Large intestine (tissue), 3 donors: Measurements from ENCODE around the gene NACC1. TPM values are rescaled to one million over a fixed set of nuclear protein-coding genes. Genes with fewer than 3 reads are reported as not detected.

Source experiments
- DNase-seq, 2 donors: peaks; one replicate each; pipeline versions ENCODE4 v3.0.0 to v3.0.0-alpha.2; 2013
- H3K27ac ChIP-seq: one replicate; pipeline ENCODE4 v1.5.1; 2013; ENCODE audit warnings: low read length
- H3K27me3 ChIP-seq: 2 replicates; pipeline ENCODE4 v1.6.1; 2013; ENCODE audit warnings: low read length; ENCODE audit not compliant: control insufficient read depth, insufficient read depth
- H3K36me3 ChIP-seq: 2 replicates; pipeline ENCODE4 v1.6.1; 2013; ENCODE audit warnings: low read length; ENCODE audit not compliant: control insufficient read depth, insufficient read depth
- H3K4me1 ChIP-seq: one replicate; pipeline ENCODE4 v1.6.1; 2013; ENCODE audit warnings: low read length; ENCODE audit not compliant: control insufficient read depth, insufficient read depth
- H3K4me3 ChIP-seq: one replicate; pipeline ENCODE4 v1.5.1; 2013; ENCODE audit warnings: low read length
- H3K9me3 ChIP-seq: one replicate; pipeline ENCODE4 v1.6.1; 2013; ENCODE audit warnings: mild to moderate bottlenecking, low read depth, low read length, moderate library complexity; ENCODE audit not compliant: control insufficient read depth
- WGBS: methylation state at CpG from one replicate; pipeline ENCODE4 v1.1.5; 2013; ENCODE audit warnings: low lambda C conversion rate; ENCODE audit not compliant: insufficient coverage; 5-methylcytosine and 5-hydroxymethylcytosine counted together
- polyA plus RNA-seq: library from polyadenylated mRNA; unstranded; fragments of 120-200 nt; gene quantifications from one replicate; pipeline ENCODE4 v1.2.1, GENCODE V29; 2013

NACC1 gene
- polyA plus RNA-seq, 1 donor: 19.4 TPM

DNA sequence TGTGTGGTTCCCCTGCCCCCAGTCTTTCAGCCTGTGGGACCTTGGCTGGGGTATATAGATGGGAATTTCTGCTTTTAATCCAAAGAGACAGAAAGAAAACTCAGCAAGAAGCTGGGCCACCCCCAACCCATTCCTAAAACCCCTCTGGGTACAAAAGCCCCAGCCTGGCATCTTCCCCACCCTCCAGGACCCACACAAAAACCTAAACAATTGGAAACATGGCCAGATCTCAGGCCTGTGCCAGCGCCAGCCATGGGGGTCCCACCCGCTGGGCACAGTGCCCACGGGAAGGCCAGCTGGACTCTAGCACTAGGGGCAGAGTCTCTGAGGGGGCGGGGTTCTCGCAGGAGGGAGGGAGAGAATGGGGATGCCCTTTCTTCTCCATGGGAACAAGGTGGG, 24.0 kb upstream of the NACC1 start:
- no CpG with 5 or more reads among the region's 5 CpGs for WGBS
- H3K4me1 ChIP-seq: peaks cover 35% of the 10 kb centered on the region
- peaks cover 4% of the 10 kb centered on the region for H3K36me3 ChIP-seq
- peaks cover 14% of the 10 kb centered on the region for H3K9me3 ChIP-seq
- DNase-seq: peak in 1 of 2 donors; percentile 38
- H3K27ac ChIP-seq: no peak overlapping the region
- no peak overlapping the region for H3K4me3 ChIP-seq
- peaks cover 69% of the 10 kb centered on the region for H3K27me3 ChIP-seq

DNA sequence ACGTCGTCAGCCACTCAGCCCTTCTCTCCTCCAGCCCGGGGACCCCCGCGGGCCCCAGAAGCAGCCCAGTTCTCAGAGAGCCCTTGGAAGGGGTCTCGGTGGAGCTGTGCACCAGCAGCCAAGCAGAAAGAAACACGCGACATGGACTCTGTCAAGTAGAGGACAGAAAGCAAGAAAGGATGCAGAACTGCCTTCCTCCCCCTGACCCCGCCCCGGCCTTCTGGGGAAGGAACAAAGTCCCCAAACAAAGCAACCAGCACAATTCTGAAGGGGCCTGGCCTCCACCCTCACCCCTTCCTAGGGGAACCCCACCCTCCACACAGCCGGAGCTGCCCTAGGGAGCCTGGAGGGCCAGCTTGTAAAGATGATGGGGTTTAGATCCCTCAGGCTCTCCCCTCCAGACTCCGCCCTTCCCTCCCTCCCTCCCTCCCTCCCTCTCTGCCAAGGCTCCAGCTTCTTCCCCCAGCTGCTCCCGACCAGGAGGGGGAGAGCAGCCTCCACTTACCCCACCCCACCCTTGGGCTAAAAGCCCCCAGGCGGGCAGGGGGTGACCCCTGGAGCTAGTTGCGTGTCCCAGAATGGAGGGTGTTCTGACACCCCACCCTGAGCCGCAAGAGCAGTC, 23.2 kb upstream of the NACC1 start:
- H3K4me1 ChIP-seq: peaks cover 39% of the 10 kb centered on the region
- no CpG with 5 or more reads among the region's 16 CpGs for WGBS

DNA sequence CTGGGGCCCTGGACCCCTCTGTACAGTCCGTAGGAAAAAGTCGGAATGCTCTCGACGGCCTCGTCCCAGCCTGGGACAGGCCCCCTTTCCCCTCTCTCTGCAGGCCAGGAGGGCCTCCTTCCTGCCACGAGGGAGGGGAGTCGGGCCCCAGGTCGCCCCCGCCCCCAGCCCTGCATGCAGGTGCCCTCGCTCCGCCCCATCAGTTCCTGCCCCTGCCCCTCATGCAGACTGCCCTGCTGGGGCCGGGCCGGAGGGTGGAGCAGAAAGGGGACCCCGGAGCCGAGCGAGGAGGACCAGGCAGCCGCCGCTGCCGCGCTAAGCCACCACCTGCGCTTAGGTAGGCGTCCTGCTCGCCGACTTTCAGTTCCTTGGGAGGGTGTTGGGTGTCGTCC, 22.7 kb upstream of the NACC1 start:
- WGBS: no CpG with 5 or more reads among the region's 25 CpGs
- Histone ChIP-seq H3K9me3 (peaks cover 18% of the 10 kb centered on the region), H3K4me1 (peaks cover 39% of the 10 kb centered on the region), H3K4me3 (no peak overlapping the region), H3K27me3 (peaks cover 81% of the 10 kb centered on the region), H3K27ac (no peak overlapping the region), H3K36me3 (peaks cover 4% of the 10 kb centered on the region)
- DNase-seq: no peak

More for the DNA sequence above, 23.2 kb upstream of the NACC1 start:
- no peak for DNase-seq
- Histone ChIP-seq H3K4me3 (no peak overlapping the region), H3K27me3 (peaks cover 76% of the 10 kb centered on the region), H3K9me3 (peaks cover 18% of the 10 kb centered on the region), H3K36me3 (peaks cover 4% of the 10 kb centered on the region), H3K27ac (no peak overlapping the region)

DNA sequence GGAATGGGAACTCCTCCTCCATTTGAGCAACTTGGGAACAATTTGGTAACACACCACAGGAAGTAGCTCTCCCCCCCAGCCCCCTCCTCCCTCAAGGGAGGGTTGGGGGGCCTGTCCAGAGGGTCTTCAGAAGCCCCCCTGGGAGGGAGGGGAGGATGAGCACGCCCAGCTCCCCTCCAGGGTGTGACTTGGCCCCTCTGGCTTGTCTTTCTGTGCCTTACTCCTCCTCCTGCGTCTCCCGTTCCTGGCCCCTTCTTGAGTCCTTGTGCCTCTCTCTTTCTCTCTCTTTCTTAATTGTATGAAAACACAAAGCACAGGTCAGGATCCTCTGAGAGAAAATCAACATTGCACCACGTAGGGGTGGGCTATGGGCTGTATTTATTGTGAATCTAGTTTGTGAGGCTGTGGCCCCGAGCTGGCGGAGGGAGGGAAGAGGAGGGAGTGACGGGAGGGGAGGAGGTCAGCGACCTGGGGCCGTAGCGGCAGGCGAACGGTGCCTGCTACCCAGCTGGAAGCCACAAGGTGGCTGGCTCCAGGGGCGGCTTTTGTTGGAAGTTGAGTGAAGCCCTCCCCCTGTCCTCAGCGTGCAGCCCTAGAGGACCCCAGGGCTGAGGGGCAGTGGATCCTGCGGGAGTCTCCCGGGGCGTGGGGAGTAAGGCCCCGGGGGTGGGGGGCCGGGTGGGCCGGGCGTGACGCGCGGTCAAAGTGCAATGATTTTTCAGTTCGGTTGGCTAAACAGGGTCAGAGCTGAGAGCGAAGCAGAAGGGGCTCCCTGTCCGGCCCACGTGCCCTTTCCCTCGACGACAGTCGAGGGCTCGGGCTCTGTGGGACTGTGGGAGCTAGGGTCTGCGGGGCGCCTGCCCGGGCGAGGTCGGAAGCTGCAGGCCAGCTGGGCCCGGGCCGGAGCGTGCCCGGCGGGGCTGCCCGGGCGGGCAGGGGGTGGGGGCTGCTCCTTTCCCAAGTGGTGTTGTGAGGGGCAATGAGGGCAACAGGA, 21.8 kb upstream of the NACC1 start:
- Histone ChIP-seq H3K4me1 (peaks cover 39% of the 10 kb centered on the region), H3K9me3 (peaks cover 18% of the 10 kb centered on the region), H3K36me3 (peaks cover 4% of the 10 kb centered on the region), H3K27me3 (peaks cover 86% of the 10 kb centered on the region), H3K4me3 (no peak overlapping the region), H3K27ac (no peak overlapping the region)
- DNase-seq: peak in 1 of 2 donors; percentile 42
- no CpG with 5 or more reads among the region's 44 CpGs for WGBS

DNA sequence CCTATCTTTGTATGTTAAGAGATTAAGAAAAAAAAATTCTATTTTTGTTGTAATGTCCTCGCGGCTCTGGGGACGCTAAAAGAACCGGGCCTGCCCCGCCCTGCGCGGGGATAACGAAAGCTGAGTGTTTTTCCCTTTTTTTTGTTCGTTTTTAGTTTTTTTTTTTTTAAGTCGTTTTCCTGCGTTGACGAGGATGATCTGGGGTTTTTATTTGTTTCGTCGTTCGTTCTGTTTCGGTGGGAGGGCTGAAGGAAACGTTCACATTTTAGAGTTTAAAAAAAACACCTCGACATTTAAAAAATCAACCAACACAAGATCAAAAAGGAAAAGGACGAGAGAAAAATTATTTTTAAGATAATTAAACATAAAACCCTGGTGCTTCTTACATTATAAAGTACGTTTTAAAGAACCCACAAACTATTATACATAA, 21.0 kb upstream of the NACC1 start:
- H3K36me3 ChIP-seq: peaks cover 4% of the 10 kb centered on the region
- DNase-seq: no peak
- H3K4me3 ChIP-seq: no peak overlapping the region
- peaks cover 18% of the 10 kb centered on the region for H3K9me3 ChIP-seq
- peaks cover 86% of the 10 kb centered on the region for H3K27me3 ChIP-seq
- H3K27ac ChIP-seq: no peak overlapping the region
- WGBS: 16% methylated on average over 17 of the region's 20 CpGs
- H3K4me1 ChIP-seq: peaks cover 33% of the 10 kb centered on the region

DNA sequence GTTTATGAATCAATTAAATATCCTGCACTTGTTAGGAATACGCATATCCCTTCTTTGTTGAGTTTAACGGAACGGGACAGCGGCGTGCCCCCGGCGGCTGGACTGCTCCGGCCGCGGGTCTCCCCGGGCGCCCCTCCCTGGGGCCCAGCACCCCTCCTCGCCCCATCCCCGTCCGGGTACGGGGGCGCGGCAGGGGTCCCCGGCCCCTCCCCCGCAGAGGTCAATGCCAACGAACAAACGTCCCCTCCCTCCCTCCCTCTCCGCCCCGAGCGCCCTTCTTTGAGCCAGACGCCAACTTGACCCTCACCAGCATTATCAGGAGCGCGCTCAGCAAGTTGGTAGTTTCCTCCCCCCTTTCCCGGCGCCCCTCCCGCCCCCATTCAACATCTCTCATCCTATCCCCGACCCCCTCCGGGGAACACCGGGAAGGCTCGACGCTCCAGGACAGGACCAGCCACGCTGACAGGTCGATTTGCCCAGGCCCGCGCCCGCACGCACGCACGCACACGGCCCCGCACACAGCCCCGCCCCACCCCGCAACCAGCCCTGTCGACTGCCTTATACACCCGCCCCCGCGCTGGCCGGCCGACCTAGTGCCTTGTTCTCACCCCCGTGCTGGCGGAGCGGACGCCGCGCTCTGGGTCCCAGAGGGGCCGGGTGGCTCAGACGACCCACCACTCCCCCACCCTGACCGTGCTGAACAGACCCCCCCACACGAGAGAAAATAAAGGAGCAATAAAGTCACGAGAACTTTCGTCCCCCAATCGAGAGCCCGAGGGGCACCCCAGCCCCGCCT, 20.4 kb upstream of the NACC1 start:
- Histone ChIP-seq H3K36me3 (peaks cover 4% of the 10 kb centered on the region), H3K27me3 (peaks cover 86% of the 10 kb centered on the region), H3K9me3 (peaks cover 18% of the 10 kb centered on the region), H3K4me1 (peaks cover 38% of the 10 kb centered on the region), H3K4me3 (no peak overlapping the region), H3K27ac (no peak overlapping the region)
- DNase-seq: no peak
- 0% methylated on average over 1 of the region's 69 CpGs for WGBS

DNA sequence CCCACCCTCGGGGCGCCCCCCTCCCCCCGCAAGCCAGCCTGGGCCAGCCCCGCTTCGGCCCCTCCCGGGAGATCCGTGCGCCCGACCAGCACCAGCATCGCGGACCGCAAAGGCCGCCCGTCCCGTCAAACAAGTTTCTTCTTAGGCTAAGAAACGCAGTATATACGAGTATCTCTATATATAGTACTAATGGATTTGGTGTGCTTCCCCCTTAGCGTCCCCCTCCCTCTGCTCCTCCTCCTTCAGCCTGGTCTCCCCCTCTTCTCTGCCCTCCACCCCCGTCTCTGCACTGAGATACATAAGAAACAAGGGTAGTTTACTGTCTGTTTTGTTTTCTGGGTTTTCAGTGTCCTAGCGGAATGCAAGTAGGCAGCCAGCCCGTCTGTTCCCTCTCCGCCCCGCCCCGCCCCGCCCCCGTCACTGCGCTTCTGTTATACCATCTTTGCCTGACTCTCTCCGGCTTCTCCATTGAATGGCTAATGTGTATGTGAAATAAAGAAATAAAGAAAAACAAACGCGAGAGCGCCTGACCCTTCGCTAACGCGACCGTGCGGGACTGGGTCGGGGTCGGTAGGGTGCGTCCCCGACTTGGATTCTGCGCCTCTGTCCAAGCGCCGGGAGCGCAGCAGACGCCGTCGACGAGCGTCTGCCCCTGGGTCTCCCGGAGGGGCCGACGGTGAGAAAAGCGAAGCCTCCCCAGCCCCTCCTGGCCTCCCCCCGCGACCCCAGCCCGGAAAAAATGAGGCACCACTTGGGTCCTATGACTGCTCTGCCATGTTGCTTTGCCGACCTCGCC, 19.6 kb upstream of the NACC1 start:
- no peak overlapping the region for H3K27ac ChIP-seq
- peaks cover 90% of the 10 kb centered on the region for H3K27me3 ChIP-seq
- peak overlapping the region; percentile 26 for H3K4me3 ChIP-seq
- DNase-seq: peak in 1 of 2 donors; percentile 42
- H3K4me1 ChIP-seq: peaks cover 43% of the 10 kb centered on the region
- H3K9me3 ChIP-seq: peaks cover 18% of the 10 kb centered on the region
- H3K36me3 ChIP-seq: peaks cover 4% of the 10 kb centered on the region
- no CpG with 5 or more reads among the region's 58 CpGs for WGBS

DNA sequence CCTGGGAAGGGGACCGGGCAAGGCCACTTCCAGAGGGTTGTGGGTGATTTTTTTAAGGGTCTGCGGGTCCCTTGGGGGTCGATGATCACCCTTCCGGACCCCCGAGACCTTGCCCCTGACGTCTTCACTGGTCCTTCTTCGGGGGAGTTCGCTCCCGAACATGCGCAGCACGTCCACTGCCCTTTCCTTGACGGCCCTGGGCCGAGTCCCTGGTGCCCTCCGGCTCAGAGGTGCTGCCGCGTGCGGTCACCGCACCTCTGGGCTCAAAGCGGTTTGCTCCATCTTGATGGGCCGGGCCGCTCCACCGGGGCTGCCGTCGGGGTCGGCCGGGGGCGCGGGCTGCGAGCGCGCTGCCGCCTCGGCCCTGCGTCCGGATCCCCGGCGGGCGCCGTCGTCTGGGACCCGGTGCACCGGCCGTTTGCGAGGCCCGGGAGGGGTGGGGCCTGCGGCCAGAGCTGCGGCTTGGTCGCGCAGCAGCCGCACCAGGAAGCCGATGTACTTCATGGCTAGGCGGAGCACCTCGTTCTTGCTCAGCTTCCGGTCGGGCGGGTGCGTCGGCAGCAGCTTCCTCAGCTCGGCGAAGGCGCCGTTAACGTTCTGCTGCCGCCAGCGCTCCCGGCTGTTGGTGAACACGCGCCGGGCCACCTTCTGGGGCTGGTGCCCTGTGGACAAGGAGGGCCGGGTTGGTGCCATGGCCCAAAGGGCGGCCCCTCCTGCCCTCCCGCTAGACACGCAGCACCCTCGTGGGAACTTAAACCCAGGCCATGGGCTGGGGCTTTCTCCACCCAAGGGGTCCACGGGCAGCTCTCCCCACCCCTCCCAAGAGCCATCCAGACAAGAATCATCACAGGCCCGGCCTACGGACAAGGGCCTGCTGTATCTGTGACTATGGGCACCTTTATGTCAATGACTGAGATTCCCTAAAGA, 18.7 kb upstream of the NACC1 start:
- Histone ChIP-seq H3K27ac (no peak overlapping the region), H3K4me1 (peaks cover 36% of the 10 kb centered on the region), H3K9me3 (peaks cover 19% of the 10 kb centered on the region), H3K4me3 (peak overlapping the region; percentile 26), H3K27me3 (peaks cover 85% of the 10 kb centered on the region), H3K36me3 (peaks cover 4% of the 10 kb centered on the region)
- WGBS: no CpG with 5 or more reads among the region's 77 CpGs
- DNase-seq: peak in 1 of 2 donors; percentile 74

DNA sequence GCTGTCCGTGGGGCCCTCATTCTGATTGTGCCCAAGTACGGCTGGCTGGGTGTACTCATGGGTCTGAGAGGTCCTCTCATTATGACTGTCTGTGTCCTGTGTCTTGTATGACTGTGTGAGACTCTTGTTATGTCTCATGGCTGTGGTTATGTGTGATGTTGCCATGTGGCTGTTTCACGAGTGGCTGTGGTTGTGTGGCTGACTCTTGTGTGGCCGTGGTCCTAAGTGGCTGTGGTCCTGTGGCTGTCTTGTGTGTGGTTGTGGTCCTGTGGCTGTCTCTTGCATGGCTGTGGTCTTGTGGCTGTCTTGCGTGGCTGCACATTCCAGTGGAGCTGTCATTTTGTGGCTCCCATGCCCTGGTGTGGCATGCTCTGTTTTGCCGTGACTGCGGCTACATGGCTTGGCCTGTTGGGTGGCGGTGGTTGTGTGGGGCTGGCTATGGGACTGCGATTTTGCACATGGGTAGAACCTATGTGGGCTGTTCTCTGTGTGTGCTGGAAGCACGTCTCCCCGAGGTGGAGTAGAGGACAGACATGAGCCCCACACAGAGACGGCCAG, 18.0 kb upstream of the NACC1 start:
- Histone ChIP-seq H3K4me1 (peaks cover 34% of the 10 kb centered on the region), H3K36me3 (peaks cover 4% of the 10 kb centered on the region), H3K27ac (no peak overlapping the region), H3K4me3 (no peak overlapping the region), H3K9me3 (peaks cover 21% of the 10 kb centered on the region), H3K27me3 (peaks cover 77% of the 10 kb centered on the region)
- WGBS: no CpG with 5 or more reads among the region's 12 CpGs
- DNase-seq: no peak
